HepG2 (cell line): Measurements from ENCODE around the gene POLE3. TPM values are rescaled to one million over a fixed set of nuclear protein-coding genes. Genes with fewer than 3 reads are reported as not detected.
A peak's percentile ranks its signal among the peaks of the same experiment; 100 is the strongest.

Experiments
- ASH2L ChIP-seq: fragments of 300-600, 200-600 bp; sonication (generic); IDR thresholded peaks from 2 replicates; pipeline ENCODE4 v1.7.0; 2017; ENCODE audit warnings: low read depth, mild to moderate bottlenecking, moderate library complexity, mixed read lengths, low read length; ENCODE audit not compliant: insufficient read length
- CBX5 ChIP-seq: sonication (generic); formaldehyde crosslinking; IDR thresholded peaks from 2 replicates; pipeline ENCODE4 v1.4.0; 2020; ENCODE audit warnings: missing genetic modification reagents, borderline replicate concordance
- GATA4 ChIP-seq: sonication (generic); IDR thresholded peaks from 2 replicates; pipeline ENCODE4 v1.6.1; 2016; ENCODE audit warnings: antibody characterized with exemption, low read depth, borderline replicate concordance
- HMG20B ChIP-seq: conservative IDR thresholded peaks from 2 replicates; pipeline ENCODE4 v1.6.1; 2016; ENCODE audit warnings: missing genetic modification reagents, missing compliant biosample characterization
- JUNB ChIP-seq: sonication (generic); formaldehyde crosslinking; IDR thresholded peaks from 2 replicates; pipeline ENCODE4 v1.8.0; 2022; ENCODE audit warnings: missing genetic modification reagents, mild to moderate bottlenecking, borderline replicate concordance
- KLF16 ChIP-seq, 2 experiments: sonication (generic) in 1 of 2; formaldehyde crosslinking in 1 of 2; IDR thresholded peaks; 2 replicates each; pipeline versions ENCODE4 v1.6.1 to v1.8.0; 2016 to 2023; ENCODE audit warnings: missing genetic modification reagents in 2 of 2, missing compliant biosample characterization in 1 of 2
- MAX ChIP-seq: IDR thresholded peaks from 2 replicates; pipeline ENCODE4 v1.6.1; 2012; ENCODE audit warnings: inconsistent platforms
- MBD4 ChIP-seq: IDR thresholded peaks from 2 replicates; pipeline ENCODE4 v1.6.1; 2012; ENCODE audit warnings: low read length, inconsistent platforms, borderline replicate concordance
- MEIS1 ChIP-seq: sonication (generic); formaldehyde crosslinking; IDR thresholded peaks from 2 replicates; pipeline ENCODE4 v1.9.0; 2021; ENCODE audit warnings: mild to moderate bottlenecking, missing genetic modification reagents, moderate library complexity, borderline replicate concordance
- RORA ChIP-seq: sonication (generic); formaldehyde crosslinking; IDR thresholded peaks from 2 replicates; pipeline ENCODE4 v1.5.0; 2020; ENCODE audit warnings: mild to moderate bottlenecking, missing genetic modification reagents, moderate library complexity
- TBX3 ChIP-seq: fragments of 450-650 bp; IDR thresholded peaks from 2 replicates; pipeline ENCODE4 v1.6.1; 2017; ENCODE audit warnings: antibody characterized with exemption, mild to moderate bottlenecking, inconsistent platforms, borderline replicate concordance
- TCF7L2 ChIP-seq: IDR thresholded peaks from 2 replicates; pipeline ENCODE4 v1.6.1; 2011; ENCODE audit warnings: mild to moderate bottlenecking, low read depth, low read length, moderate library complexity
- TRAFD1 ChIP-seq: sonication (generic); formaldehyde crosslinking; IDR thresholded peaks from 2 replicates; pipeline ENCODE4 v1.5.1; 2020; ENCODE audit warnings: missing genetic modification reagents, mild to moderate bottlenecking, borderline replicate concordance
- ZHX1 ChIP-seq: sonication (generic); formaldehyde crosslinking; IDR thresholded peaks from 2 replicates; pipeline ENCODE4 v1.8.1; 2022; ENCODE audit warnings: low read depth, mild to moderate bottlenecking, missing genetic modification reagents
- ZNF367 ChIP-seq: sonication (generic); formaldehyde crosslinking; IDR thresholded peaks from 2 replicates; pipeline ENCODE4 v1.4.0; 2020; ENCODE audit warnings: missing genetic modification reagents, borderline replicate concordance
- ZNF563 ChIP-seq: sonication (generic); formaldehyde crosslinking; IDR thresholded peaks from 2 replicates; pipeline ENCODE4 v1.8.0; 2022; ENCODE audit warnings: mild to moderate bottlenecking, moderate library complexity, missing genetic modification reagents
- ZNF598 ChIP-seq: sonication (generic); formaldehyde crosslinking; IDR thresholded peaks from 2 replicates; pipeline ENCODE4 v1.5.1; 2020; ENCODE audit warnings: mild to moderate bottlenecking, missing genetic modification reagents, borderline replicate concordance
- ZNF646 ChIP-seq: sonication (generic); formaldehyde crosslinking; IDR thresholded peaks from 2 replicates; pipeline ENCODE4 v1.9.0; 2021; ENCODE audit warnings: mild to moderate bottlenecking, missing genetic modification reagents
- polyA plus RNA-seq, 8 experiments: library from polyadenylated mRNA; depleted of rRNA in 3 of 8; stranded (reverse) in 7 of 8; unstranded in 1 of 8; fragments of >200 nt; fragmentation: Illumina TruSeq in 4 of 8; extraction: Trizol in 4 of 8; gene quantifications; 2 replicates each; pipeline versions ENCODE4 v1.2.1 to v1.2.3, GENCODE V29; 2011 to 2016; ENCODE audit warnings: low read depth in 4 of 8, missing spikeins in 1 of 8, mixed read lengths in 1 of 8; ENCODE audit not compliant: insufficient read depth in 1 of 8
- total RNA-seq, 5 experiments: library from RNA; depleted of rRNA; stranded (reverse); fragments of >200 nt; fragmentation: Illumina TruSeq; extraction: Trizol; gene quantifications; 2 replicates each; pipeline ENCODE4 v1.2.3, GENCODE V29; 2016; ENCODE audit warnings: low read depth in 1 of 5

POLE3 gene
- total and polyA plus RNA-seq, 2 of the 13 experiments (the other 11 are each of a cell fraction or from before 2014, with no cell fraction given) = 36.0 to 77.2 TPM

GRCh38 chr9:113410207-113410864, at the start of gene POLE3, which contains the start of gene C9orf43 (continued):
- TF ChIP-seq ZNF646 (no peak), ZNF563 (CRISPR knock-in tag) (no peak; the same call in 1 of the 2 replicates), ZNF367 (CRISPR knock-in tag) (0 out of 2 replicates have a peak, but pooled peaks have one; percentile 38), TCF7L2 (no peak), JUNB (CRISPR knock-in tag) (no peak), GATA4 (no peak), MEIS1 (no peak), ASH2L (peak; percentile 99), MBD4 (no peak), ZHX1 (CRISPR knock-in tag) (peak; percentile 79; the same call in 1 of the 2 replicates), TRAFD1 (CRISPR knock-in tag) (no peak), ZNF598 (peak; percentile 93), HMG20B (CRISPR knock-in tag) (peak; percentile 29; the same call in 1 of the 2 replicates), KLF16 (CRISPR knock-in tag; IDR thresholded peaks at IDR 0.05) (peak; percentile 73 to 92; a peak in 3 of 4 replicates), TBX3 (peak; percentile 79), CBX5 (CRISPR knock-in tag) (peak; percentile 29; the same call in 1 of the 2 replicates), MAX (peak; percentile 97), RORA (CRISPR knock-in tag) (no peak)
